Stimulated activated CD8-positive, alpha-beta memory T cell treated with anti-CD3 and anti-CD28 coated beads, Interleukin-12 subunit alpha, Interleukin-12 subunit beta, amount 100 ng/mL, for 4 hours (primary cell): ENCODE measurements around the gene CFAP97D2.
"Not testable (repeated sequence)": the region's sequence is repeated elsewhere in the genome, so short reads cannot be mapped to it uniquely, and the experiment has no call there.

Source experiments
- DNase-seq: peaks from one replicate; pipeline ENCODE4 v3.0.0-alpha.2; 2020; ENCODE audit warnings: low read depth

Gene CFAP97D2

DNA sequence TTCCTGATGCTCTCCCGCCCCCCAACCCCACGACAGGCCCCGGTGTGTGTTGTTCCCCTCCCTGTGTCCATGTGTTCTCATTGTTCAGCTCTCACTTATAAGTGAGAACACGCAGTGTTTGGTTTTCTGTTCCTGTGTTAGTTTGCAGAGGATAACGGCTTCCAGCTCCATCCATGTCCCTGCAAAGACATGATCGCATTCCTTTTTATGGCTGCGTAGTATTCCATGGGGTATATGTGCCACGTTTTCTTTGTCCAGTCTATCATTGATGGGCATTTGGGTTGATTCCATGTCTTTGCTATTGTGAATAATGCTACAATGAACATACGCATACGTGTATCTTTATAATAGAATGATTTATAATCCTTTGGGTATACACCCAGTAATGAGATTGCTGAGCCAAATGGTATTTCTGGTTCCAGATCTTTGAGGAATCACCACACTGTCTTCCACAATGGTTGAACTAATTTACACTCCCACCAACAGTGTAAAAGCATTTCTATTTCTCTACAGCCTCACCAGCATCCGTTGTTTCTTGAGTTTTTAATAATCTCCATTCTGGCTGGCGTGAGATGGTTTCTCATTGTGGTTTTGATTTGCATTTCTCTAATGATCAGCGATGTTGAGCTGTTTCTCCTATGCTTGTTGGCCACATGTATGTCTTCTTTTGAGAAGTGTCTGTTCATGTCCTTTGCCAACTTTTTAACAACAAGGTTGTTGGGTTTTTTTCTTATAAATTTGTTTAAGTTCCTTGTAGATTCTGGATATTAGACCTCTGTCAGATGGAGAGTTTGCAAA, 20.0 kb upstream of the CFAP97D2 start:
- not testable (repeated sequence) for DNase-seq

DNA sequence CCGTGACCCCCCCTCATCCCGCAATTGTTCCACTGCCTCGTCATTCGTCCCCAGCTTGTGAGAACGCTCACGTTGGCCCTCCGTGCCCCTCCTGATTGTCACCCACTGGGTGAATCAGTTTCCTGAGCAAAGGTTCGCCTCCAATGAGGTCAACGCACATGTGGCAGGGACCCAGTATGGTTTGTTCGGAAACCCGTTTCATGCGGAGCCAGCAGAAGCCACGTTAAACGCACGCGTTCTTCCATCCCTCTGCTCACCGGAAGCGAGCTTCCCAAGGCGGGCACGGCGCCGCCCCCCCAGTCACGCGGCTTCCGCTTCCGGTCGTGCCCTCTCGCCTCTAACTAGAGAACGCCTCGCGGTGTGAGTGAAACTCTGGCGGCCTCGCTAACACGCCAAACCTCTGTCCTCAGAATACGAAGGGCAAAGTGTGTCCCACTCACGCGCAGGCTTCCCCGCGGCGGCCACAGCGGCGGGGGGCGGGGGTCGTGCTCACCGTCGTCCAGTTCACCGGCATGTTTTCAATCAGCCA, 18.0 kb upstream of the CFAP97D2 start:
- DNase-seq, result no peak

DNA sequence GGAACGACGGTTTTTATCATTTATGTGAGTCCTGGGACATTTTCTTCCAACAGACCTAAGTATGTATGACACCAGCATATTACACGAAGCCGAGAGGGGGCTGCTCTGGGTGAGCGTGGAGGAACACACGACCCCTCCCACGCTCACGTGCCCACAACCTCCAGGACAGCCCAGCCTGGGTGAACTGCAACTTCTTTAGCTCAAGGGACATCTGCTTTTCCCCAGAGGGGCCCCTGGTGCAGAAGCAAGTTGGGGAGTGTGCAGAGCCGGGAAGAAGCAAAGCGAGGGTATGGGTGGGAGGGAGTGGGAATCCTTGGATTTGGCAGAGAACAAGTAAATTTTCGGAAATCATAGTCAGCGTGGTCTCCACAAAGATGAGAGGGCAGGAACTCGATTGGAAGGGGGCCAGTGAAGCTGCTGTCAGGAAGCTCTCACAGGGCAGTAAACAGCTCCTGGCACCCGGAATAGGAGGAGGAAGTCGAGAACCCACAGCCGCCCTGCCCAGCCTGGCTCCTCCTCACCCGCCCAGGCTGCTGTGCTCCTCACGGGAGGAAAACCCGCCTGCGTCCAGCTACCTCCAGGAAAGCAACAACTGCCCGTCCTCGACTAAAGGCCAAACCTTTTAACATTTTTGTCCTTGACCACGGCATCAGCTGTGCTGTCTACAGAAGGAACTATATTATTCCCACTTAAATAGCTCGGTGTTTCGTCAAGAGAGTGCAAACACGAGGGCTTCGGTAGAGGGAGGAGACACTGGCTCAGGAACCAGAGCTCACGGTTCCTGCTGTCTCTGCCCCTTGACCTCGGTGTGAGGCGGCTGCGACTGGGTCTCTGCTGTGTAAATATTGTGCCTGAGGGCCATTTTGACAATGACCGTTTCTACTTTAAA, 17.2 kb upstream of the CFAP97D2 start:
- no peak for DNase-seq

DNA sequence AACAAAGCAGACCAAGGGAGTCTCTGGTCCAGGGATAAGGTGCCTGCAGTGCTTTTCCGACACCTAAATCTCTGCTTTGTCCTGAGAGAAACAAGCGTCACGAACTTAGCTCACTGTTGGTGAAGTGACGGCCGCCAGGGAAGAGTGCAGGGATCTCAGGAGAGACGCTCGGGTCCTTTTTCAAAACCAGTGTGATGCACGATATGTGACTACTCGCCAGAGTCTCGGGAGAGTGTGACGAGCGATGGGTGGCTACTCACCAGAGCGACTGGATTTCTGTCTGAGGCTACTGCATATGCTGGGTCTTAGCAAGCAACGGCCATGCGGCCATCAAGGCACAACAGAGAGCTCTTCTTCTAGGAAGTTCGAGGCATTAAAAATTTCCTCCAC, 16.5 kb upstream of the CFAP97D2 start:
- no peak for DNase-seq

DNA sequence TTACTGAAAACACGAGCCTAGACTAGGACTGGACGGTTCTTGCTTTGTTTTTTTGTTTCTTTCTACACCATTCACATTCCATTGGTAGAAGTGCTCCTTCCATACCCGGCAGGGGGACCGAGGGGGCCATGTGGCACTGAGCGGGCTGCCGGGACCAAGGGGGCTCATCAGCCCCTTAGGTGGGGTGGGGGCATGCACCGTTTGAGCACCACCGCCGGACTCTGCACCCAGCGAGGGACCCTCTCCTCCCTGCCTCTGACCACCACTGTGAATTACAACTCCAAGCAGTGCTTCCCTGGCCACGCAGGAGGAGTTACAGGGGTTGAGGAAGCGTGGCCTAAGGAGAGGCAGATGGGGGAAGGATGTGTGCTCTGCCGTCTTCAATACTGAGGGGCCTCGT, 15.0 kb upstream of the CFAP97D2 start:
- DNase-seq, result no peak

DNA sequence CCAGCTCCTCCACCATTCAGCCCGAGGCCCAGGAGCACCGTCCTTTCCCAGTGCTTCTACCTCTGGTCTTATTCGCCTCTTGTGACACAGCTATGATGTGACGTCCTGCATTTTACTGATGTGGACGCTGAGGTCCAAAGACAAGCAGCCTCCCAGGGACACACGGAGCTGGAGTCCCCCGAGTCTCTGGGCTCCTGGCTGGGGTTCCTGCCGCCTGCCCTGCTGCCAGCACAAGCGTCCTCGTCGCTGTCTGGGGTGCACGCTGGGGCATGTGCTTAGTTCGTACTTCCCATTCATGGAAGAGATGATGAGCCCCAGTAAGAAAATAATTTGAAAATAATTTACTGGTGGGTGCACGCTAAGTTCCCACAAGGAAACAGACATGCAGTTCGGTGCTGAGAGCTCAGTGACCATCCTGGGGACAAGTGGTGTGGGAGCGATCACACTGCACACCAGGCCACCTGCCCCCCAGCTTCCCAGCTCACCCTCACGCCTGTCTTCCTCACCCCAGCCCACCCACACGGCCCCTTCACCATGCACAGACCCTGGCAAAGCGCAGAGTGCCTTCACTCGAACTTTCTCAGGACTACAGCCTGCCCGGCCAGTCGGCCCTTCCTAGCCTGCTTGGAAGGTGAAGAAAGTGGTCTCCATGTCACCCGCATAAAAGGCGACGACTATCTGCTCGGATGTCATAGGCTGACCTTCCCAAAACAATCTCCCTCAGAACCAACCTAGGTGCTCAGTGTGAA, 14.2 kb upstream of the CFAP97D2 start:
- DNase-seq, result no peak

DNA sequence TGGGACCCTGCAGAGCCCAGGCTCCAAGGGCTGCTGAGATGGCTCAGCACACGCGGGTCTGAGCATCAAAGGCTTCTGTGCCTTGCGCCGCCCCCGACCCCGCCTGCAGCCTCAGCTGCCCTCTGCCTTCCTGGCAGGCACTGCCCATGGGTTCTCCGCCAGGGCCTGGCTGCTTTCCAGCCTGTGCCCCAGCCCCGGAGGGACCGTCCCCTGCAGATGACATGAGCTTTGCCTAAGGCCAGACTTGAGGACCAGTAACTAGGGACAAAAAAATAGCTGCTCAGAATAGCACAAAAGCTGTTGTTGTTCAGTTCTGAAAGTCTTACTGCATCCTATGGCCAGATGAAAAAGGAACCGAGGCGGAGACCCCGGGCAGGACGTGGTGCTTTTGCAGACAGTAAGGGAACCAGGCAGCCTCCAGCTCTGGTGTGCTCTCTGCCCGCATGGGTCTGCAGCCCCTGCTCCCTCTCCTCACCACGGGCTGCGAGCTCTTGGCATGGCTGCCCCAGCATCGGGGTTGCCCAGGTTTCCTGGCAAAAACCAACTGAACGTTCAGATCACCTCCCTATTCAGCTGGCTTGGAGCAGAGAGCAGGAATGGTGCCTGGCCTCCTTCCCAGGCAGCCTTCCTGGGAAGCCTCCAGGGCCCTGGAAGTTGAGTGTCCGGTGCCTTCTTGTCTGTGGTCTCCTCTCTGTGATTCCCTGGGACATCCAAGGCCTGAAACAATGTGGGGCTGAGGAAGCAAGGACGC, 12.5 kb upstream of the CFAP97D2 start:
- no peak for DNase-seq

DNA sequence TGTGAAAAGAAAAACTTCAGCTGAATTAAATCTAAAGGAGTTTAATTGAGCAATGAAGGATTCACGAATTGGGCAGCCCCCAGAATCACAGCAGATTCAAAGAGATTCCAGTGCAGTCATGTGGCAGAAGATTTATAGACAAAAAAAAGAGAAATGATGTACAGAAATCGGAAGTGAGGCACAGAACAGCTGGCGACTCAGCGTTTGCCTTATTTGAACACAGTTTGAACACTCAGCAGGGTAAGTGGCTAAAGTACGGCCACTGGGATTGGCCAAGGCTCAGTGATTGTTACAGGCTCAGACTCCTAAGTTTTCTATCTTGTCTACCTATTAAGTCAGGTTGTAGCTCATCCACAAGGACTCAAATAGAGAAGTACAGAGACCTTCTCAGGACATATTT, 11.6 kb upstream of the CFAP97D2 start:
- DNase-seq, result no peak

DNA sequence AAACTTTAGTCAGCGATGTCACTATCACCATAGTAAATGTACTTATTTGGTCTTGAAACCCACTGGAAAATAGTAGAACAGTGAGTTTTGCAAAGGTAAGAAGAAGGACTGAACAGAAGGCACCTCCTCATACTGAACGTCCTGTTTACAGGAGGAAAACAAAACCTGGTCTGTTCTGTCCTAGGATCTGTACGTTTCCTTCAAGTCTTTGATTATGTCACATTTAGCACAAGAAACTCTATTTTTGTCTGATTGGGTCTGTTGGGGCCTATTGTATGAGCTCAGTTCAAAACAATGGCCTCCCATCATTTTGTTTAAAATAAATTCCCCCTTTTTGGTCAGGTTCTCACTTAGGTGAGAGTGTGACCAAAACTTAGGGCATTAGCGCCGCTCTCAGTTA, 11.2 kb upstream of the CFAP97D2 start:
- DNase-seq, result no peak

DNA sequence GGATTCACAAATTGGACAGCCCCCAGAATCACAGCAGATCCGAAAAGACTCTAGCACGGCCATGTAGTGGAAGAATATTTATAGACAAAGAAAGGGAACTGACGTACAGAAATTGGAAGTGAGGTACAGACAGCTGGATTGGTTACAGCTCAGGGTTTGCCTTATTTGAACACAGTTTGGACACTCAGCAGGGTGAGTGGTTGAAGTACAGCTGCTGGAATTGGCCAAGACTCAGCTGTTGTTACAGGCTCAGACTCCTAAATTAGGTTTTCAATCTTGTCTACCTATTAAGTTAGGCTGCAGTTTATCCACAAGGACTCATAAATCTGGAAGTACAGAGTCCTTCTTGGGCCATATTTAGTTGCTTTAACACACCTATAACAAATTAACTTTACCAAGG, 5.8 kb upstream of the CFAP97D2 start:
- no peak for DNase-seq

DNA sequence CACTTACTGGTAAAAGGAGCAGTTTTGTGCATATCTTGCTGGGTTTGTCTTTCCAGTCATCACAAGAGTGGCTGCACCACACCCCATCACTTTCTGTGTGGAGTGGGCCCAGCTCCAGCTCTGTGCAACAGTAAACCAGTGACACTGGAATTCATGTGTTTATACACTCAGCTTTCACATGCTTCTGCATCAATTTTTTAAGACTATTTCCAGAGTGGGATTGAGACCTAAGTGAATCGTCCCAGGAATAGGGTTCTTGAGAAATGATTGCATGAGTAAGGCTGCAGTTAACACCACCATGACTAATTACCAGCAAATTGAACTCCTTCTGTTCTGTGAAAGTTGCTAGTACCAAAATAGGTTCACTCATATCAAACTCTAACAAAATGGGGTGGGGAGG, 5.3 kb upstream of the CFAP97D2 start:
- DNase-seq, result no peak

DNA sequence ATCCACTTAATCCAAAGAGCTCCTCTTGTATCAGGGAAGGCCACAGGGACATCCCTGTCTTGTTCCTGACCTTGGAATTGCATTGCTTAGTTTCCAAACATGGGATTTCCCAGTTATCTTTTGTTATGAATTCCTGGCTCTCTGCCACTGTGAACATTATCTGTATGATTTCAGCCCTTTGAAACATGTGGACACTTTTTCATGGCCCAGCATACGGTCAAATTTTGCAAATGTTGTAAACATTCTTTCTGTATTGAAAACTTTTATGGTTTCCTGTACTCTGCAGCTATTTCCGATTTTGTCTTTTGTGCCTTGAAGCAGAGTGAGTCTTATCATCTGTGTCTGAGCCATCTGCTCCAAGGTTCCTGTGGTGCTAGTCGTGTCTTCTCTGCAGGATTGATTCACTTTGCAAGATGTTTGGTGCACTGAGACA, 4.5 kb upstream of the CFAP97D2 start:
- no peak for DNase-seq

DNA sequence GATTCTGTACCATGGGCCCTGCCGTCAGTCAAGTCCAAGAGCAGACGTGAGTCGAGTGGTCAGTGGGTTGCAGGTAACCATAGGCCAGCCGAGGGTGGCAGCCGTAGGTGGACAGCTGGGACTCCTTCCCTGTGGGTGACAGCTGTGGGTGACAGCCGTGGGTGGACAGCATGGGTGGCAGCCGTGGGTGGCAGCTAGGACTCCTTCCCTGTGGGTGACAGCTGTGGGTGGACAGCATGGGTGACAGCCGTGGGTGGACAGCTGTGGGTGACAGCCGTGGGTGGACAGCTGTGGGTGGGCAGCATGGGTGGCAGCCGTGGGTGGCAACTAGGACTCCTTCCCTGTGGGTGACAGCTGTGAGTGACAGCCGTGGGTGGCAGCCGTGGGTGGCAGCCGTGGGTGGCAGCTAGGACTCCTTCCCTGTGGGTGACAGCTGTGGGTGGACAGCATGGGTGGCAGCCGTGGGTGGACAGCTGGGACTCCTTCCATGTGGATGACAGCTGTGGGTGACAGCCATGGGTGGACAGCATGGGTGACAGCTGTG, 2.6 kb upstream of the CFAP97D2 start:
- not testable (repeated sequence) for DNase-seq

DNA sequence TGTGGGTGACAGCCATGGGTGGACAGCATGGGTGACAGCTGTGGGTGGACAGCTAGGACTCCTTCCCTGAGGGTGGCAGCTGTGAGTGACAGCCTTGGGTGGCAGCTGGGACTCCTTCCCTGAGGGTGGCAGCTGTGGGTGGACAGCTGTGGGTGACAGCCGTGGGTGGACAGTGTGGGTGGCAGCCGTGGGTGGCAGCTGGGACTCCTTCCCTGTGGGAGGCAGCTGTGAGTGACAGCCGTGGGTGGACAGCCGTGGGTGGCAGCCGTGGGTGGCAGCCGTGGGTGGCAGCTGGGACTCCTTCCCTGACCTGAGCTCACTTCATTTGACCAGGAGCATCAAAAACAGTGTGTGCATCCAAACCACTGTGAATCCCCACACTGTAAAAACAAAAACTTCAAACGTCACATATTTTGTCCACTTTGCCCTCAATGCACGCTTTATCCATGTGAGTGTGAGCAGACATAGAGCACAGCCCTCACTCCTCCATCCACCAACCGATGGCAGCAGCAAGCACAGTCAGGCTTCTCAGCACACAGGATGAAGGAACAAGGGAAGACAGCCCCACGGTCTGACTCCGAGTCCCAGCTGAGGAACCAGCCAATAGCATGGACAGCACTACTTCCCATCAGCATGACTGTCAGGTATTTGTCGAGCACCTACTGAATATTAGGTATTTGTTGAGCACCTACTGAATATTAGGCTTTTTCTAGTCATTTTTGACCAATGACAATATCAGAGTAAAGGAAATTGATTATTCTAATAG, 1.6 kb upstream of the CFAP97D2 start:
- DNase-seq, result no peak

DNA sequence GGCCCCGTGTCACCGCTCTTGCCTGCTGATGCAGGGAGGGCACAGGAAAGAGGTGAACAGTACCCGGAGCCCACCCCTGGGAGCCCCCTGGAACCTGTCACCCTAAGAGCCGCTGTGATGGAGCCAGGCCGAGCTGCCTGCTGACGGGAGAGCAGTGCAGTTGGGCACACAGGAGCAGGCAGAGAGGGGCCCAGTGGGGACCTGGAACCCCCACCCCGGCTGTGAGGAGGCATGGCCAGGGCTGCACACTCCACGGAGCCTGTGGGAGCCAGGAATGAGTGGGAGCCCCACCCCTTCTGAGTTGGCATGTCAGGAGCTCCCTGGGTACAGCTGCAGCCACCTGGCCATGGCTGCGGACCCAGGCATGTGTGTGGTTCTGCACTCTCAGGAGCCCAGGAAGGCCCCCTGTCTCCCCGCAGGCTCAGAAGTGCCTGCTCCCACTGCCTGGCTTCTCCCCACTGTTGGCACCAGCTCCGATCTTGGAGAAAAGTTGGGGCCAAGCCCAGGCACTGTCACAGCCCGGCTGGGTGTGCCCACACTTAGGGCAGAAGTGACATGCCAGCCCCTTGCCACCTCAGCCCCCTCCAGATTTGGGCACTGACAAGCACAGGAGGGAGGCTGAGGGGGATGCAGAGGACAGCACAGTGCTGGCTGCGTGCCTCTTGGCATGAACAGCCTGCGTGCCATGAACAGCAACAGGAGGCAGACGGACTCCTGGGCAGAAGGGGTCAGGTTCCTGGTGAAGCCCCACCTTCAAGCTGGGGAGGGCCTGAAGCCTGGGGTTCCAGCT, 6.3 kb downstream of the CFAP97D2 start:
- DNase-seq, result no peak

DNA sequence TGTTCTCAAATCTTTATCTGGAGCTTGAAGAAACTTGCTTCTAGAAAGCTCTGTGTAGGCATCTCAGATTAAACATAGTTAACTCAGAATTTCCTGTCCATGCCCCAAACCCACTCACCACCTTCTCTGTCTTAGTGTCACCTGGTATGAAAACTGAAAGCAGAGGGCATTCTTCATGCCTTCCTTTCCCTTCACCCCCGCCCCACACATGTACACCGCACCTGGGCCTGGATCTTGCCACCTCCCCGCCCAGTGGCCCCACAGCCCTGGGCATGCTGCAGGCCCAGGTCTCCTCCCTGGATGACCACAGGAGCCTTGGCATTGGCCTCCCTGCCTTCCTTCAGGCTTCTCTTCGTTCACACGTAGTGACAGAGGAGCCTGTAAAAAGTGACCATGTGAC, 15.8 kb downstream of the CFAP97D2 start:
- DNase-seq, result no peak

DNA sequence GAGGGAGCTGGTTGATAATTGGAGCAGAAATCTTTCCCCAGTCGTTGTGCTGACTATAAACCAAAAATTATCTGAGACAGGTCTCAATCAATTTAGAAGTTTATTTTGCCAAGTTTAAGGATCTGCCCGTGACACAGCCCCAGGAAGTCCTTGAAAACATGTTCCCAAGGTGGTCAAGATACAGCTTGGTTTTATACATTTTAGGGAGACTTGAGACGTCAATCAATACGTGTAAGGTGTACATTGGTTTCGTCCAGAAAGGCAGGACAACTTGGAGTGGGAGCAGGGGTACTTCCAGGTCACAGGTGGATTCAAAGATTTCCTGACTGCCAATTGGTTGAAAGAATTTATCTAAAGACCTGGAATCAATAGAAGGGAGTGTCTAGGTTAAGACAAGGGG, 17.6 kb downstream of the CFAP97D2 start:
- no peak for DNase-seq

DNA sequence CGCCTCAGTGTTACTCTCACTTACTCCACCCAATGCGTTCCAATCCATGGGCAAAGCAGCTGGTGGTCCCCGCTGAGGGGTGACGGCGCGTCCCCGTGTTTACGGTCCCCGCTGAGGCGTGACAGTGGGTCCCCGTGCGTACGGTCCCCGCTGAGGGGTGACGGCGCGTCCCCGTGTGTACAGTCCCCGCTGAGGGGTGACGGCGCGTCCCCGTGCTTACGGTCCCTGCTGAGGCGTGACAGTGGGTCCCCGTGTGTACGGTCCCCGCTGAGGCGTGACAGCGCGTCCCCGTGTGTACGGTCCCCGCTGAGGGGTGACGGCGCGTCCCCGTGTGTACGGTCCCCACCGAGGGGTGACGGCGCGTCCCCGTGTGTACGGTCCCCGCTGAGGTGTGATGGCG, 19.5 kb downstream of the CFAP97D2 start:
- DNase-seq, result no peak

DNA sequence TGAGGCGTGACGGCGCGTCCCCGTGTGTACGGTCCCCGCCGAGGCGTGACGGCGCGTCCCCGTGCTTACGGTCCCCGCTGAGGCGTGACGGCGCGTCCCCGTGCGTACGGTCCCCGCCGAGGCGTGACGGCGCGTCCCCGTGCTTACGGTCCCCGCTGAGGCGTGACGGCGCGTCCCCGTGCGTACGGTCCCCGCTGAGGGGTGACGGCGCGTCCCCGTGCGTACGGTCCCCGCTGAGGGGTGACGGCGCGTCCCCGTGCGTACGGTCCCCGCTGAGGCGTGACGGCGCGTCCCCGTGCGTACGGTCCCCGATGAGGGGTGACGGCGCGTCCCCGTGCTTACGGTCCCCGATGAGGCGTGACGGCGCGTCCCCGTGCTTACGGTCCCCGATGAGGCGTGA, 20.5 kb downstream of the CFAP97D2 start:
- DNase-seq, result not testable (repeated sequence)

DNA sequence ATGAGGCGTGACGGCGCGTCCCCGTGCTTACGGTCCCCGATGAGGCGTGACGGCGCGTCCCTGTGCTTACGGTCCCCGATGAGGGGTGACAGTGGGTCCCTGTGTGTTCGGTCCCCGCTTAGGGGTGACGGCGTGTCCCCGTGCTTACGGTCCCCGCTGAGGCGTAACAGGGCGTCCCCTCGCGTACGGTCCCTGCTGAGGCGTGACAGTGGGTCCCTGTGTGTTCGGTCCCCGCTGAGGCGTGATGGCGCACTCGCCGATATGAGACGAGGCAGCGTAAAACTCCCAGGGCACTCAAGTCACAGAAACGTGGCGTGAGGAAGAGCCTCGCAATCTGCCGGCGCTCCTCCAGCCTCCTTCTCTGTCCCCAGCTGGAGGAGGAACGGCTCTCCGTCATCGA, 20.9 kb downstream of the CFAP97D2 start:
- no peak for DNase-seq
